Sigmoid colon (tissue), 7 donors: ENCODE results near the gene SUSD4. TPM values are rescaled to one million over a fixed set of nuclear protein-coding genes. Genes with fewer than 3 reads are reported as not detected.

Experiments
- DNase-seq: peaks from one replicate; pipeline ENCODE4 v3.0.0-alpha.2; 2019
- H3K27ac ChIP-seq, 4 donors: fragments of 200-600 bp; sonication (generic); one replicate each; pipeline ENCODE4 v1.5.1; 2016 to 2019; ENCODE audit warnings: mild to moderate bottlenecking in 1 of 4
- H3K27me3 ChIP-seq, 3 donors: fragments of 200-600 bp; sonication (generic); one replicate each; pipeline ENCODE4 v1.5.1; 2019; ENCODE audit warnings: mild to moderate bottlenecking in 1 of 3
- H3K36me3 ChIP-seq, 4 donors: fragments of 200-600 bp; sonication (generic); one replicate each; pipeline ENCODE4 v1.5.1; 2016 to 2019
- H3K4me1 ChIP-seq, 4 donors: fragments of 200-600 bp; sonication (generic); one replicate each; pipeline ENCODE4 v1.5.1; 2017 to 2019
- H3K4me3 ChIP-seq, 4 donors: fragments of 200-600 bp; sonication (generic); one replicate each; pipeline ENCODE4 v1.5.1; 2017 to 2019; ENCODE audit warnings: mild to moderate bottlenecking in 2 of 4, moderate library complexity in 1 of 4
- H3K9me3 ChIP-seq, 4 donors: fragments of 200-600 bp in 3 of 4; sonication (generic) in 3 of 4; one replicate each; pipeline versions ENCODE4 v1.5.1 to v1.6.1; 2013 to 2019
- CTCF ChIP-seq, 4 experiments: fragments of 450-650 bp in 3 of 4; fragments of 200-600 bp in 1 of 4; IDR thresholded peaks; one replicate each; pipeline ENCODE4 v1.5.1; 2016 to 2019; ENCODE audit warnings: antibody characterized with exemption in 4 of 4, mild to moderate bottlenecking in 3 of 4, moderate library complexity in 2 of 4
- EP300 ChIP-seq, 4 donors: sonication (generic); formaldehyde crosslinking; IDR thresholded peaks; one replicate each; pipeline ENCODE4 v1.6.1; 2017; ENCODE audit warnings: antibody characterized with exemption in 4 of 4
- POLR2A ChIP-seq, 2 donors: fragments of 450-650 bp; IDR thresholded peaks; one replicate each; pipeline ENCODE4 v1.6.1; 2016; ENCODE audit warnings: antibody characterized with exemption in 2 of 2, mild to moderate bottlenecking in 2 of 2, moderate library complexity in 2 of 2
- POLR2AphosphoS5 ChIP-seq, 4 donors: sonication (generic); formaldehyde crosslinking; IDR thresholded peaks; one replicate each; pipeline ENCODE4 v1.6.1; 2017; ENCODE audit warnings: antibody characterized with exemption in 4 of 4
- WGBS, 2 donors: extraction: QIAGEN DNeasy Blood & Tissue Kit; methylation state at CpG; one replicate each; pipeline ENCODE4 v1.1.7; 2013; 5-methylcytosine and 5-hydroxymethylcytosine counted together
- intact Hi-C: fragments of 100-400 bp; cut with DNase I; formaldehyde crosslinking; loops from one replicate; pipeline ENCODE4 v1.15.1; 2023
- polyA plus RNA-seq, 3 donors: library from polyadenylated mRNA; stranded (reverse); fragments of 200-250 nt; gene quantifications; one replicate each; pipeline ENCODE4 v1.2.3, GENCODE V29; 2013
- total RNA-seq, 4 donors: library from RNA; depleted of rRNA; stranded (reverse); fragments of >200 nt; gene quantifications; one replicate each; pipeline ENCODE4 v1.1.0, GENCODE V29; 2016
- donor health status: healthy with polysubstance abuse.
- donor health status: Bipolar disorder and iron deficiency.
- donor health status: healthy.

The SUSD4 gene
- total and polyA plus RNA-seq, 7 donors, result 0.57 to 3.9 (median 0.82) TPM; not detected in 1

- no peaks in the 10 kb centered on the region for H3K36me3 ChIP-seq
- no peak overlapping the region for H3K4me3 ChIP-seq
- no peaks in the 10 kb centered on the region for H3K9me3 ChIP-seq
- intact Hi-C loops, result no loop called here
- H3K27ac ChIP-seq, result no peak overlapping the region
- TF ChIP-seq POLR2AphosphoS5 (IDR thresholded peaks at IDR 0.05) (no peak), EP300 (IDR thresholded peaks at IDR 0.05) (no peak), CTCF (IDR thresholded peaks at IDR 0.05) (no peak), POLR2A (IDR thresholded peaks at IDR 0.05) (no peak)
- no peak for DNase-seq
- peaks cover 0 to 9% (median 5%) of the 10 kb centered on the region in 4 donors for H3K4me1 ChIP-seq
- 86 to 88% methylated on average over 7 of the region's 7 CpGs for WGBS, 2 donors
- no peaks in the 10 kb centered on the region for H3K27me3 ChIP-seq
Observed at GRCh38 chr1:223332997-223333396, 31.0 kb downstream of the SUSD4 start.

- no peak overlapping the region for H3K4me3 ChIP-seq
- no peaks in the 10 kb centered on the region for H3K9me3 ChIP-seq
- DNase-seq, result no peak
- no peak overlapping the region for H3K27ac ChIP-seq
- peaks cover 0 to 9% (median 5%) of the 10 kb centered on the region in 4 donors for H3K4me1 ChIP-seq
- WGBS, 2 donors, result 58 to 64% methylated on average over 1 of the region's 1 CpG
- no peaks in the 10 kb centered on the region for H3K27me3 ChIP-seq
- no peak for TF ChIP-seq EP300 (IDR thresholded peaks at IDR 0.05)
- no peak for TF ChIP-seq POLR2A (IDR thresholded peaks at IDR 0.05)
- no peak for TF ChIP-seq POLR2AphosphoS5 (IDR thresholded peaks at IDR 0.05)
- TF ChIP-seq CTCF (IDR thresholded peaks at IDR 0.05), result no peak
- intact Hi-C loops, result no loop called here
- H3K36me3 ChIP-seq, result no peaks in the 10 kb centered on the region
Observed at GRCh38 chr1:223331929-223332328, 32.0 kb downstream of the SUSD4 start.

GRCh38 chr1:223331301-223331700 lies 32.7 kb downstream of the SUSD4 start:
- TF ChIP-seq EP300 (IDR thresholded peaks at IDR 0.05), result no peak
- no peak for TF ChIP-seq POLR2A (IDR thresholded peaks at IDR 0.05)
- no peak for TF ChIP-seq POLR2AphosphoS5 (IDR thresholded peaks at IDR 0.05)
- no peak for TF ChIP-seq CTCF (IDR thresholded peaks at IDR 0.05)
- Histone ChIP-seq H3K27me3 (no peaks in the 10 kb centered on the region), H3K27ac (no peak overlapping the region), H3K4me3 (no peak overlapping the region), H3K36me3 (no peaks in the 10 kb centered on the region), H3K4me1 (peaks cover 0 to 9% (median 5%) of the 10 kb centered on the region in 4 donors), H3K9me3 (no peaks in the 10 kb centered on the region)
- 71 to 84% methylated on average over 4 of the region's 4 CpGs for WGBS, 2 donors
- DNase-seq, result no peak
- intact Hi-C loops, result no loop called here

- Histone ChIP-seq H3K27ac (no peak overlapping the region), H3K36me3 (no peaks in the 10 kb centered on the region), H3K27me3 (no peaks in the 10 kb centered on the region), H3K4me1 (peaks cover 0 to 9% (median 5%) of the 10 kb centered on the region in 4 donors), H3K9me3 (no peaks in the 10 kb centered on the region), H3K4me3 (no peak overlapping the region)
- no peak for TF ChIP-seq EP300 (IDR thresholded peaks at IDR 0.05)
- no peak for DNase-seq
- WGBS, 2 donors, result 81 to 85% methylated on average over 3 of the region's 3 CpGs
- intact Hi-C loops, result no loop called here
Observed at GRCh38 chr1:223330466-223330865, 33.5 kb downstream of the SUSD4 start.

GRCh38 chr1:223329664-223330415 lies 34.1 kb downstream of the SUSD4 start:
- no peaks in the 10 kb centered on the region for H3K27me3 ChIP-seq
- no peaks in the 10 kb centered on the region for H3K9me3 ChIP-seq
- H3K4me1 ChIP-seq, result peaks cover 0 to 9% (median 5%) of the 10 kb centered on the region in 4 donors
- no peak overlapping the region for H3K4me3 ChIP-seq
- 92 to 95% methylated on average over 5 of the region's 5 CpGs for WGBS, 2 donors
- intact Hi-C loops, result no loop called here
- H3K27ac ChIP-seq, result no peak overlapping the region
- H3K36me3 ChIP-seq, result no peaks in the 10 kb centered on the region
- no peak for TF ChIP-seq EP300 (IDR thresholded peaks at IDR 0.05)
- TF ChIP-seq POLR2AphosphoS5 (IDR thresholded peaks at IDR 0.05), result no peak
- TF ChIP-seq CTCF (IDR thresholded peaks at IDR 0.05), result no peak
- no peak for TF ChIP-seq POLR2A (IDR thresholded peaks at IDR 0.05)
- DNase-seq, result no peak
